GM12865 (cell line): ENCODE measurements around the gene ZNF440.
"Not testable (repeated sequence)": the region's sequence is repeated elsewhere in the genome, so short reads cannot be mapped to it uniquely, and the experiment has no call there.

ENCODE experiments used
- DNase-seq: peaks from one replicate; pipeline ENCODE4 v3.0.0; 2010; ENCODE audit warnings: low read depth
- H3K4me3 ChIP-seq: 2 replicates; pipeline ENCODE4 v1.5.1; 2011; ENCODE audit warnings: mild to moderate bottlenecking, low read depth, low read length, control low read depth
- TF ChIP-seq, protein P1 (sequence below): IDR thresholded peaks from 2 replicates; pipeline ENCODE4 v1.5.1; 2011; ENCODE audit warnings: low read length, control low read depth, low read depth, inconsistent platforms; ENCODE audit not compliant: insufficient read depth; ENCODE audit errors: missing control alignments

ZNF440 gene

DNA sequence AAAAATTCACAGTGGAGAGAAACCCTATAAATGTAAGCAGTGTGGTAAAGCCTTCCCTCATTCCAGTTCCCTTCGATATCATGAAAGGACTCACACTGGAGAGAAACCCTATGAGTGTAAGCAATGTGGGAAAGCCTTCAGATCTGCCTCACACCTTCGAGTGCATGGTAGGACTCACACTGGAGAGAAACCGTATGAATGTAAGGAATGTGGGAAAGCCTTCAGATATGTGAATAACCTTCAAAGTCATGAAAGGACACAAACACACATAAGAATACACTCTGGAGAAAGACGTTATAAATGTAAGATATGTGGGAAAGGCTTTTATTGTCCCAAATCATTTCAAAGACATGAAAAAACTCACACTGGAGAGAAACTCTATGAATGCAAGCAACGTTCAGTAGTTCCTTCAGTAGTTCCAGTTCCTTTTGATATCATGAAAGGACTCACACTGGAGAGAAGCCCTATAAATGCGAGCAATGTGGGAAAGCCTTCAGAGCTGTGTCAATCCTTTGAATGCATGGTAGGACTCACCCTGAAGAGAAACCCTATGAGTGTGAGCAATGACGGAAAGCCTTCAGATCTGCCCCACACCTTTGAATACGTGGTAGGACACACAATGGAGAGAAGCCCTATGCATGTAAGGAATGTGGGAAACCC lies 18.3 kb downstream of the ZNF440 start:
- DNase-seq = no peak
- no peak overlapping the region for H3K4me3 ChIP-seq
- TF ChIP-seq, protein P1, sequence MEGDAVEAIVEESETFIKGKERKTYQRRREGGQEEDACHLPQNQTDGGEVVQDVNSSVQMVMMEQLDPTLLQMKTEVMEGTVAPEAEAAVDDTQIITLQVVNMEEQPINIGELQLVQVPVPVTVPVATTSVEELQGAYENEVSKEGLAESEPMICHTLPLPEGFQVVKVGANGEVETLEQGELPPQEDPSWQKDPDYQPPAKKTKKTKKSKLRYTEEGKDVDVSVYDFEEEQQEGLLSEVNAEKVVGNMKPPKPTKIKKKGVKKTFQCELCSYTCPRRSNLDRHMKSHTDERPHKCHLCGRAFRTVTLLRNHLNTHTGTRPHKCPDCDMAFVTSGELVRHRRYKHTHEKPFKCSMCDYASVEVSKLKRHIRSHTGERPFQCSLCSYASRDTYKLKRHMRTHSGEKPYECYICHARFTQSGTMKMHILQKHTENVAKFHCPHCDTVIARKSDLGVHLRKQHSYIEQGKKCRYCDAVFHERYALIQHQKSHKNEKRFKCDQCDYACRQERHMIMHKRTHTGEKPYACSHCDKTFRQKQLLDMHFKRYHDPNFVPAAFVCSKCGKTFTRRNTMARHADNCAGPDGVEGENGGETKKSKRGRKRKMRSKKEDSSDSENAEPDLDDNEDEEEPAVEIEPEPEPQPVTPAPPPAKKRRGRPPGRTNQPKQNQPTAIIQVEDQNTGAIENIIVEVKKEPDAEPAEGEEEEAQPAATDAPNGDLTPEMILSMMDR = no peak

DNA sequence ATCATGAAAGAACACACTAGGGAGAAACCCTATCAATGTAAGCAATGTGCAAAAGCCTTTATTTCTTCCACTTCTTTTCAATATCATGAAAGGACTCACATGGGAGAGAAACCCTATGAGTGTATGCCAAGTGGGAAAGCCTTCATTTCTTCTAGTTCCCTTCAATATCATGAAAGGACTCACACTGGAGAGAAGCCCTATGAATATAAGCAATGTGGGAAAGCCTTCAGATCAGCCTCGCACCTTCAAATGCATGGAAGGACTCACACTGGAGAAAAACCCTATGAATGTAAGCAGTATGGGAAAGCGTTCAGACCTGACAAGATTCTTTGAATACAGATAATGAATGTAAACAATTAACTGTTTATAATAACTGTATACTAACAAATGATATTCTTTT lies 19.5 kb downstream of the ZNF440 start:
- TF ChIP-seq, protein P1 = no peak
- no peak overlapping the region for H3K4me3 ChIP-seq
- no peak for DNase-seq

DNA sequence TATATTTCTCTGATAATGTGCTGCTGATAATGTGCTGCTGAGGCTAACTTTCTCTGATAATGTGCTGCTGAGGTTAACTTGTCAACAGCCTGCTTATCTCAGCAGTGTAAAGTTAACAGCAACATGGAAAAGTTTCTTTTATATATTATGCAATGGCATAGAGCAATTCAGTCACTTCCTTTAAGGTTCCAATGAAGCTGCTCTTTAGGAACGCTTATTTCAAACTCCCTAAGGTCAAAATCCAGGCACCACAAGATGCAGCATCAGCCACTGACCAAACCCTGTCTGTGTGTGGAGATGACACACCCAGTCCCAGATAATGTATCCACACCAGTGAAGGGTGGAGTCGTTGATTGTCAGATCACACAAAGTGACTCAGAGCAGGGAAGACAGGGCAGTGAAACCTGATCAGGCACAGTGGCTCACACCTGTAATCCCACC lies 21.6 kb downstream of the ZNF440 start:
- not testable (repeated sequence) for H3K4me3 ChIP-seq, DNase-seq

DNA sequence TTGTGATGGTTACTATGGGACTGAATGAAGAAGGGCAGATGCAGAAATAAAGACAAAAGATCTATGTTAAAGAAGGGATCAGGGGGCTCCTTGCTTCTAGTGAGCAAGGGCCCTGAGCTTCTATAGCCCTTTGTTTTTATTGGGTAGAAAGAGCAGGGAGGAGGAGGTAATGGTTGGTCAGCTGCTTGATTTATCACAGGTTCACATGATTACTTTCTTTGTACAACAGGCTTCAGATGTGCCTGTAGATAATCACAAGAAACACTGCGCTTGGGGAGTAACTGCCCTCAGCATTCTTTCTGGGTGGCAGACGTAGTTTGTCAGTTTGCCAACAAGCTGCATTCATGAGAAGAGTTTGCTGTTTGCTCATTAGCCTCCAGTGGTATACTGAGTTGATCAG lies 29.6 kb downstream of the ZNF440 start:
- DNase-seq = no peak
- TF ChIP-seq, protein P1 = no peak
- no peak overlapping the region for H3K4me3 ChIP-seq

DNA sequence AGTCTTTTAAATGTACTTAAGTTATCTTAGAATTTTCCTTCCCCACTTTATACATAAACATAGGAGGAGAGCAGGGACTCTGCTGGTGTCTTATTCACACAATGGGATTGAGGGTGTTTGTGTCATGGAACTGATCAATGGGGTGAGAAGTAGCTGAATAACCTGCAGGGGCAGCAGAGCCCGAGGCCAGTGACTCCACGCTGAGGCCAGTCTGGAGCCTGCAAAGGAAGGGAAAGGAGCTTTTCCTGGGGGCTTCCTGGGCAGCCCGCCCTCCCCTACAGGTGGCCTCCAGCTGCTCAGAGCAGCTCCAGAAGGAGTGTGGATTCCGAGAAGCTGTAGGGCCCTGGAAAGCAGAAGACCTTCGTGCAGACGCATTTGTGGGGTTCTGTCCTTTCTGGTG lies 33.5 kb downstream of the ZNF440 start:
- not testable (repeated sequence) for H3K4me3 ChIP-seq, DNase-seq

DNA sequence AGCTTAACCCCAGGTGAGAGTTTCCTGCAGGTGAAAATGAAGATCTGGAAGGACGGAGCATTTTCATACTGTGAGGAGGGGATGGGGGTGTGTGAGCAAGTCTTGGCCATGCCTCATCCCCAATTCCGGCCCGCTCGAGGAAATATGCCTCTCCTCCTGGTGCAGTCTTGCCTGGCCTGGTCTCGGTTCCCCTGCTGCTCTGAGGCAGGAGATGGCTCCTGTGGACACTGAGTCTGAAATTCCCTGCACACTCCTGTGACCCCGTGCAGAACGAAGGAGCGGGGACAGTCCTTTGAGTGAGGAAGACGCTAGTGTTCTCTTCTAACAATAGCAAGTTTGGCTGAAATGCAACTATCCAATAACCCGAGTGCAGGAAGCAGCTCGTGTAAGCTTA lies 34.1 kb downstream of the ZNF440 start:
- TF ChIP-seq, protein P1 = no peak
- peak overlapping the region; percentile 51; the same call in 1 of the 2 replicates for H3K4me3 ChIP-seq
- no peak for DNase-seq

DNA sequence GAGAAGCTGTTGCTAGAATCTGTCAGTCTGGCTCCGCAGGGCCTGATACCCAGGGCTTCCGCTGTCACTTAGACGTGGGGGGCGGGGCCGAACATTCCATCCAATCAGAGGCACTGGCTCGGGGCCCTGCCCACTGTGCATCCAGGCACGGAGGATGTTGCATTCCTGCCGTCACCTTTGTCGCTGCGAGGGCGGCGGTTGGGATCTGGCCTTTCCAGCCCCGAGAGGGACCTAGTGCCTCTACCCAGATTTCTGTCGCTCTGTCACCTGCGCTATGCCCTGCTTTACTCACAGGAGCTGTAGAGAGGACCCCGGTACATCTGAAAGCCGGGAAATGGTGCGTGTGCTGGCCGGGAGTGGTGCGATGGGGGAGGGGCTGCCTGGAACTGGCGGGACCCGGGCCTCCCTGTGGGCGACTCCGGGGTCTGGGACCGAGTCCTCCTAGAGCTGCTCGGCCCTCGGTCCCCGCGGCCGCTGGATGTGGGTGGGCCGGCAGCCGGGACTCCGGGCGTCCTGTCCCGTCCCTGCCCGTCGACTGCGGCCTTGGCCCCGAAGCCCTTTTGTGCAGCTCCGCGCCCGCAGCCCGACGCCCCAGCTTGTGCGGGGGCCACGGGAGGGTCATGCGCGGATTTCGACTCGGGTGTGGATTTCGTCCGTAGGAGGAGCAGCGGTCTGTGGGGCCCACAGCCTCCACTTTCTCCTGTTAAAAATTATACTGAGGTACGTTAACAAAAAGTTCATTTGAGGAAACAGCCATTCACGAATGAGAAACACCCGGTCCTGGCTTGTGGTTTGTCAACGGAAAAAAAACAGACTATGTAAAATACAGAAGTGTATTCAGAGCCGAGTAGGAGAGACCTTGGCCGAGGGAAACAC lies 34.8 kb downstream of the ZNF440 start, which contains the start of gene ZNF439:
ZNF439 (plus strand) TSS at position 133 of the 876 bp plus-strand sequence; CDS start at position 275, 142 bp downstream.
- TF ChIP-seq, protein P1 = no peak
- peak; percentile 73 for DNase-seq

DNA sequence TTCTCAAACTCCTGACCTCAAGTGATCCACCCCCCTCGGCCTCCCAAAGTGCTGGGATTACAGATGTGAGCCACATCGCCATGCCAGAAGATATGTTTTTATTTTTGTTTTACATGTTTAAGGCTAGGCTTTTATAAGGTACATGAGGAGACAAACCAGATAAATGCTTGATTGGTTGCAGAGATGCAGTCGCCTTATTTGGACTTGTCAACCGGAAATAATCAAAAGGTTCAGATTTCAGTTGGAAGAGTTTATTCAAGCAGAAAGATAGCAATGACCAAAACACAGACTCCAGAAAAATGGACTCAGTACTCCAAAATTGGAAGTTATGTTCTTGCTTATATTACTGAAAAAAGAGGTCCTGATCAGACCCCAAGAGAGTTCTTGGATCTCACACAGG lies 36.2 kb downstream of the ZNF440 start:
- DNase-seq, H3K4me3 ChIP-seq: not testable (repeated sequence)

More for the DNA sequence above, 34.8 kb downstream of the ZNF440 start, which contains the start of gene ZNF439:
- H3K4me3 ChIP-seq = peak within 1 kb of the TSS; percentile 51
